HG03520 (cell line): ENCODE results near the gene NFE2L2.
"Not testable (repeated sequence)": the region's sequence is repeated elsewhere in the genome, so short reads cannot be mapped to it uniquely, and the experiment has no call there.

ENCODE experiments used
- ATAC-seq: cut with Tn5 transposase; IDR thresholded peaks from one replicate; pipeline ENCODE4 v1.9.1; 2021; ENCODE audit warnings: mild to moderate bottlenecking, moderate library complexity; ENCODE audit not compliant: unreplicated experiment

NFE2L2 gene

DNA sequence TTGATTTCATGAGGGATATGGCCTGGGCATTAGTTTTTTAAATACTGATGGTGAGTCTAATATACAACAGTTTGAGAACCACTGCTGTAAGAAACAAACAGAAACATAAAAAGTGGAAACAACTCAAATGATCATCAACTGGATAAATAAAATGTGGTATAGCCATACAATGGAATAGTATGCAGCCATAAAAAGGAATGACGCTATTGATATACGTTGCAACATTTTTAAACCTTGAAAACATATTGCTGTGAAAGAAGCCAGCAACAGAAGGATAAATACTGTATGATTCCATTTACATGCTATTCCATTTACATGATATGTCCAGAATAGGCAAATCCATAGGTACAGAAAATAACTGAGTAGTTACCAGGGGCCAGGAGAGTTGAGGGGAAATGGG is 6.5 kb downstream of the NFE2L2 start:
- ATAC-seq: no peak

DNA sequence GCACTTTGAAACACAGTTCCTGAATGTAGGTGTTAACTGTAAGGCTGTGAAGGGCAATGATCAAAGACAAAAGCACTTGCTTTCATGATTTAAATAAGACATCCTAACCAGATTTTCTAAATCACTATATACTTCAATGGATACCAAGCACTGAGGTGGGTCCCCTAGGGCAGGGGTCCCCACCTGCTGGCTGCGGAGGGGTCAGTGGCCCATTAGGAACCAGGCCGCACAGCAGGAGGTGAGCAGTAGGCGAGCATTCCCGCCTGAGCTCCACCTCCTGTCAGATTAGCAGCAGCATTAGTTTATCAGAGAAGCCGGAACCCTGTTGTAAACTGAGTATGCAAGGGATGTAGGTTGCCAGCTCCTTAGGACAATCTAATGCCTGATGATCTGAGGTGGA is 7.1 kb downstream of the NFE2L2 start:
- ATAC-seq: no peak

DNA sequence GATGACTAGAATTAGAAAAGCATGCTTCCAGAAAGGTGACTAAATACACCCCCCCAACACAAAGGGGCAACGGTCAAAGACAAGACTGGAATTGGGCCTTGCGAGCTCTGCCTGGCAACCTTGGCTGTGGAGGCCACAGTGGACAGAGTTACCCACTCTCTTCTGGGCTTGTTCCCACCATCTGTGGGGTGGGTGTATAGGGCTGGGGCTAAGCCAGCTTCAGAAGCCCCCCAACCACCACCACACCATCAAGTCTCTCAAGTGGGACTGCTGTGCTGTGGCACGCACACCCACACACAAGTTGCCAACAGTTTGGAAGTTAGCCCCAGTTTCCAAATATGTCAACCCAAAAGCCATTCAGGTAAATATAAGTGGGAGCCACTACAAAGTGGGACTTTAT is 7.8 kb downstream of the NFE2L2 start:
- ATAC-seq: no peak

DNA sequence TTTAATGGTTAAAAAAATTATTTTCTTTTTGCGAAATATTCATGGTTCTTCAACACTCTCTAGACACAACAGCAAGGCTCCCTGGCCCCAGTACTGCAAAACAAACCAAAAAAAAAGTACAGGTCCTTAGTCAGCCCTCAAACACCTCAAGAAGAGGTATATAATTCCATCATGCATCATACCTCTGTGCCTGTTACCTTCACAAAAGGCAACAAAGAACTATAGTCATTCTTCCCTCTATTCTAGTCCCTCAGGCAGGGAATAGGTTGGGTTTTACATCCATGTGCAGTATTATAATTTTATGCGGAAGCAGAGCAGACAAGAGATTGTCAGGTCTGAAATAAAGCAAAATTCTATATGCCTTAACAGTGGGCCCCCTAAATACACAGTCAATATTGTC is 8.5 kb downstream of the NFE2L2 start:
- ATAC-seq: no peak

DNA sequence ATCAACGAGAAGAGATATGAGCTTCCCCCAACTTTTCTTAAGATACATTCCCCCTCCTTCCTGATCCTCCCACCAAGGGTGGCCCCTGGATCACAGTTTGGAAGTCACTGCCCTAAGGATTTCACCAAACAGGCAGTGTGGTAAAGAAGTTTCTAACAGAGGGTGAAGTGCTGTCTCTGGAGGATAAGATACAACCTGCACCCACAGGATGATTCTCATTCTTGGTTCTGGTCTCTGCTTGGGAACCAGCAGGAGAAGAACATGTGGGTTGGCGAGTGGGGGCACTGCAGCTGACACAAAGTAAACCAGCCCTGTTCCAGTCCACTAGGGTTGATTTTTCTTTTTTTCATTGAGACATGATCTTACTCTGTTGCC is 9.3 kb downstream of the NFE2L2 start:
- no peak for ATAC-seq

DNA sequence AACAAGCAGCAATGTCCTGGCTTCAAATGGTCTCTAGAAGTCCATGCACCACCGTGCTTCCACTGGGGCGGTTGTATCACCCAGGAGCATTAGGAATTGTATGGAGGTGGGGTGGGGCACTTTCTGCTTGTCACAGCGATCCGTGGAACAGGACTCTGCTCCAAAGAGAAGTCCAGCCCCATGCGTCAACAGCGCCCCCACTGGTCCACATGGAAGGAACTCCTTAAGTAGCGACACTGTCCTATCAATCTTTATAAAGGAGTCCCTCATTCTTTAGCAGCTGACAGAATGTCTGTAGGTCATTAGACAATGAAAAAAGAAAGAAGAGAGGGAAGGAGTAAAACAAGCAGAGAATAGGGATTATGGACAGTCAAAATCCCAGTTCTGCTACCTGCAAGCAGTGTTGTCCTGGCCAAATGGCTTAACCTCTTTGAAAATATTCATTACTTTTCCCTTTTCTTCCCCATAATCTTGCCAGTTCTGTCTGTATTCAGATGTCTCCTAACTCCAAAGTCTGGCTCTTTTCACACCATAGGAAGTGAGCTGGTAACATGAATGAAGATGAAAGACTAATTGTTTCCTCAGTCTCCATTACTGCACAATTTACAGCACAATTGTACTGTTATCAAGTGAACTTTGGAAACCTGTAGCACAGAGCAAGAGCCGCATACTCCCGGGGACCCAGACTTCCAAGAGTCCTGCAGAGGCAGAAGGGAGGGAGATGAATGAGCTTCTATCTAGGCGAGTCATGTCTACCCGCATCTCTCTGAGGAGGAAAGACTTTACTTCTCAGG is 9.9 kb downstream of the NFE2L2 start:
- ATAC-seq: no peak

DNA sequence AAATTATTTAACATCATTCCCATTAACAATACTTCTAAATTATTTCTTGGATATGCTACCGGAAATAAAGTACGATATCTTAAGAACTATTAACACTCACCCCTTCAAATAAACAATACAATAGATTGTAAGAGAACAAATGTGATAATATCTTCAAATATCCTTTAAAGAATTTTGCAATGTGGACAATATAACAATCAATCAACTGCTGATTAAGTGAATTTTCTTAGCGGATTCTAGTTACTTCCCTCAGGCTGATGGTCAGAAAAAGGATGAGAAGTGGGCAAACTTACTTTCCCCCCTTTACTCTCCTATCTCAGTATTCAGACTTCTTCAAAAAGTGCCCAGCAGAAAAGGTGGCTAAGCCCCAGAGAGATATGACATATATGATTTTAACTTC is 10.8 kb downstream of the NFE2L2 start:
- no peak for ATAC-seq

DNA sequence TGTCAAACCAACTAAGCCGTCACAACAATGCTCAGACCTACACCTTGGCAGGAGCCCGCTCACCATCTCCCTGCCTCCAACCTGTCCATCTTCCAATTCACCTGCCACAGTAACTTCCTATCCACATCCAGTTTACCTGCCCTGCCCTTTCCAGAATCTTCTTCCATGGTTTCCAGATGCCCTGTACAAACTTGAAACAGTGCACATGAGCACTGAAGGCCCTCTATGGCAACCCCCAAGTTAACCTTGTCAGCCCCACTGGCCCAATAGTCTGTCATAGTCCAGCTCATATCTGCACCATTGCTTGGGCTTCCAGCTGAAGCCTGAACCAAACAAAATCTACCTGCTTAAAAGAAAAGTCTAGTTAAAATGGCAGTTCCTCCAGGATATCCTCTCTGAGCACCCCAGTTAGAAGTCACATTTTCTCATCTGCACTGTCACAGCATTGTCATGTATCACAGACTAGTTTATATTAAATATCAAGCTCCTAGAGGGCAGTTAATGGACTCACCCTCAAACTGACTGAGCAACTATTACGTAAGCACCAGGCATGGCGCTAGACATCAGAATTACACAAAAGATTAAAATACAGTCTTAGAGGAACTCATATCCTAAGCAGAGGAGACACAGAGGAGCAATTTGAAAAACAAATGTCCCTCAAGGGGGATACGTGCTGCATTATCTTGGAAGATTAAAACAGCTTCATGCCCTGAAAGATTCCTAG is 11.6 kb downstream of the NFE2L2 start:
- ATAC-seq: no peak

DNA sequence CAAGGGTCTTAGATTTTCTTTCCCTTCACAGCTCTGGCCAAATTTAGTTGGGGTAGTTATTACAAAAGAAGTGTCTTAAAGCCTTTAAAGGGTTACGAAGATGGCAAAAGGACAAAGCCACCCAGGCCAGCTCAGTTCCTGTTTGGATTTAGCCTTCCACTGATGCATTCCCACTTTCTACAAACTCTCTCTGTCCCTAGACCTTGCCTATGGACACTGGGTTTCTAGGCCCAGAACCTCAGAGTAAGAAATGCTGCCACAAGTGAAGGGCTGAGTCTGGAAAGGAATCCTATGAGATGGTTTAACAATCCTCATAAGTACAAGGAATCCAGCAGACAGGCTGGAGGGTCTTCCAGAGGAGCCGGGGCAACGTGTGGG is 13.4 kb downstream of the NFE2L2 start:
- no peak for ATAC-seq

DNA sequence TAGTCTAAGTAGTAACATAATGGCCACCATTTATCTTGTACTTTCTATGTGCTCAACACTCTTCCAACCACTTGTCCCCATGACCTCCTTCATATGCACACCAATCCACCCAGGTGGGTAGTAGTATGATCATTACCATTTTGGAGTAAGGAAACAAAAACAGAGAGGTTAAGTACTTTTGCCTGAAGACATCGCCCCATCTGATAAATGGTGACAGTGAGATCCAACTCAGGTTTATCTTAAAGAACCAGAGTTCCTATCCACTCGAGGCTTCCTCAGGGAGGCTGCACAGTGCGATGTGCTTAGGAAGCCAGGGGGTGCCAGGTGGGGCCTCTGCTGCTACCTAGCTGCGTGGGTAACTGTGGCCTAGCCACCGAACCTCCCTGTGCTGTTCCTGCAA is 14.1 kb downstream of the NFE2L2 start:
- no peak for ATAC-seq

DNA sequence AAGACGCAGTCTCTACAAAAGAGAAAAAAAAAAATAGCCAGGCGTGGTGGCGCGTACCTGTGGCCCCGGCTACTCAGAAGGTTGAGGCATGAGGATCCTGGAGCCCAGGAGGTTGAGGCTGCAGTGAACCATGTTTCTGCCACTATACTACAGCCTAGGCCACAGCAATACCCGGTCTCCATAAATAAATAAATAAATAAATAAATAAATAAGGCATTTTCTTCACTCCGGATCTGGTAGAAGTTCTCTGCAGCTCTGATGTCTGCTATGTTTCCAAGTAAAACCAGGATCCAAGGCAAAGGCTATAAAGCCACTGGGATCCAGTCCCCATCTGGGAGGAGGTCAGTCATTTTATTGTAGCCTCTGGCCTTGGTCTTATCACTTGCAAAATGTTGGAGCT is 15.5 kb downstream of the NFE2L2 start:
- no peak for ATAC-seq

DNA sequence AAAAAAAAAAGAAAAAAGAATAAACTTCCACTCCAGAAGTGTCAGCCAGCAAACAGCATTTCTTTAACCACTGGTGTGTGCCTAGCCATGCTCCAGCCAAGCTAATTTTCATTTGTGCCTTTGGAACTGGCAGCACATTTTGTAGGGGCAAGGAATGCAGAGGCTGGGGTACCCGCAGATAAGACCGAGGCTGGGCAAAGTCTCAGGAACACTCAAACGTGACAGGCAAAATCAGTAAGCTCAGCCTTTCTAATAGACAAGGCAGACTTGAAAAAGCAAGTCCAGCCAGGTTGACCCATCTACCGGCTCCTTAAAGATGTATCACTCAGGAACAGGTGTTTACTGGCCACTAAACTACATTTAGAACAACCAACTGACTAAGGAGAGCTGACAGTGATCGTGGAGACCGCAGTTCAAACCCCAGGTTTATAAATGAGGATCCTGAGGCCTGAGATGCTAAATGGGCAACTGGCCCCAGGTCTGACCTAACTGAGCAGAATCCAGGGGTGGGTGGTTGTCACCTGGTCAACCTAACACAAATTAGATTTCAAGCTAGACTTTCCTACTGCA is 16.7 kb downstream of the NFE2L2 start:
- no peak for ATAC-seq

DNA sequence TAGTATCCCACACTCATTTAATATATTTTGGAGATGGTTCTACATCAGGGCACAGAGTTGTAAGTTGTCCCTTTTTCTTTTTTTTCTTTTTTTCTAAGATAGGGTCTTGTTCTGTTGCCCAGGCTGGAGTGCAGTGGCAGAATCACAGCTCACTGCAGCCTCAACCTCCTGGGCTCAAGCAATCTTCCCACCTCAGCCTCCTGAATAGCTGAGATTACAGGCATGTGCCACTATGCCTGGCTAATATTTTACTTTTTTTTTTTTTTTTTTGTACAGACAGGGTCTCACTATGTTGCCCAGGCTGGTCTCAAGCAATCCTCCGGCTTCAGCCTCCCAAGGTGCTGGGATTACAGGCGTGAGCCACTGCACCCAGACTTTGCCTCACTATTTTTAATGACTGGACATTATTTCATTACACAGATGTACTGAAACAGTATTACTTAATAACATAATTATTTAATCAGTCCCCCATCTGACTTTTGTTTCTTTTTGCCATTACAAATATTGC is 17.9 kb downstream of the NFE2L2 start:
- not testable (repeated sequence) for ATAC-seq

DNA sequence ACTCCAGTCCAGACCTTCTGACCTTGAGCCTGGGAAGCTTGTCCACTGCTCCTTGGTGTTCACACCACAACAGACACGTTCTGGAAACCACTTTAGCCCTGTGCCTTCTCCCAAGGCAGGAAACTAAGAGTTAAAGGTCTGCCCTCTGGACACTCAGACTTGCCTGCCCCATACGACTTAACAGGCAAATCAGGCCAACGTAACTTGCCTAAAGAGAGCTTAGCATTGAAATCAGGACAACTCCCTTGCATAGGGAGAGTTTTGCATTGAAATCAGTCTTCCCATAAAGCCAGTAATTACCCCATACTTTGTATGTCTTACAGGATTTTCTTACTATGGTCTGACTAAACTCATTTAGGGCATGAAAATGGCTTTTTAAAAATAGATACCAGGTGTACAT is 18.5 kb downstream of the NFE2L2 start:
- ATAC-seq: no peak

DNA sequence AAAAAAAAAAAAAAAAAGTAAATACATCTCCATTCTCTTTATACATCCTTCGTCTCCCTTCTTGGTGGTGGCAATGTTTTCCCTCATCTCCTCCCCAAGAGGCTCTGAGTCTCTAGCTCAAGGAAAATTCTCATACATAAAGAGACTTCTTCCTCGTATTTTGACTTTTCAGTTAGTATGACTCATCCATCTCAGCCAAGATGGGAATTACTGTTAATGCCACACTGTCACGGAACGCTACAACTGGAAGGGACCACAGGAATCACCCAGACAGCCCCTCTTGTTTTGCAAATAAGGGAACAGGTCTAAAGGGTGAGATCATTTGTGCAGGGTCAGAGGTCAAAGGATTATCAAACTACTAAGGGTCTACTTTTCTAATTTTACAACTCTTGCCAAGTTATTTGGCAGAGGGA is 19.5 kb downstream of the NFE2L2 start:
- no peak for ATAC-seq

DNA sequence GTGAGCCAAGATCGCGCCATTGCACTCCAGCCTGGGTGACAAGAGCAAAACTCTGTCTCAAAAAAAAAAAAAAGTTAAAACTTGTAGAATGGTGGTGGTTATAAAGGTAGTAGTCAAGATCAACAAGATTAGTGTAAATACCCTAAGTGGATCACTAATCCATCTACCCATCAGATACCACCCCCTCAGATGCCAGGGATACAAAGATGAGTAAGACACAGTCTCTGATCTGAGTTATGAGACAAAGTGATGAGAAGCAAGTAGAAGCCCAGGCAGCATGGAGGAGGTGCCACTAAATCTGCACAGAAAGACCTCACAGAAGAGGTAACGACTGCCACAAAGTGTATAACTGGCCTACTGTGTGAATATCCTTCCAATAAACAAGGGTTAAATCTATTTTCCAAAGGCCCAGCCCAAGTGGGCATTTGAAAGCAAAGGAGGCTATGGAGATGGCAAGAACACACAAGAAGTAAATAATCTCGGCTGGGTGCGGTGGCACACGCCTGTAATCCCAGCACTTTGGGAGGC is 20.2 kb downstream of the NFE2L2 start:
- ATAC-seq: no peak

DNA sequence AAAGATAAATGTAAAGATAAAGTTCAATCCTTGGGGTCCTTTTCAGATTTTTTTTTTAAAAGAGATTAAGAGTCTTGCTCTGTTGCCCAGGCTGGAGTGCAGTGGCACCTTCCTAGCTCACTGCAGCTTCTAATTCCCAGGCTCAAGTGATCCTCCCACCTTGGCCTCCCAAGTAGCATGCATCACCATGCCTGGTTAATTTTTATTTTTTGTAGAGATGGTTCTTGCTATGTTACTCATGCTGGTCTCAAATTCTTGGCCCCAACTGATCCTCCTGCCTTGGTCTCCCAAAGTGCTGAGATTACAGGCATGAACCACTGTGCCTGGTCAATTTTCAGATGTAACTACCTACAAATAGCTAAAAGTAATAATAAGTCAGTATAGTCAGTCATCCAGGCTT is 21.1 kb downstream of the NFE2L2 start:
- ATAC-seq: no peak

DNA sequence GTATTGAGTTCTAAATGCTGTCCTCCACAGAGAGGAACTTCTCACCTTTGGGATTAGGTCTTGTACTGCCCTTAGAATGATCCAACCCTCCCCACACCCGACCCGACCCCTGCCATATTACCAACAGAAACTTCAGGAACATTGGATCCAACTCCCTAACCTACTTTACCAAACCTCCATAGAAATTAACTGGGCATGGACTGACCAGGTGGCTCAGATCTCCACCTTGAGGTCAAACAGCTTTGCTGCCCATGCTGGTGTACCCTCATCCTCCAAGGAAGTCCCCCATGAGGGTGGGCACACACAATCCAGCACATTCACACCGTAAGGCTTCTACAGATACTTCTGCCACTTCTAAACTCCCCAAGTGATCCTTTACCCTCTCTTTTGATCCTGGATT is 21.5 kb downstream of the NFE2L2 start:
- ATAC-seq: no peak

DNA sequence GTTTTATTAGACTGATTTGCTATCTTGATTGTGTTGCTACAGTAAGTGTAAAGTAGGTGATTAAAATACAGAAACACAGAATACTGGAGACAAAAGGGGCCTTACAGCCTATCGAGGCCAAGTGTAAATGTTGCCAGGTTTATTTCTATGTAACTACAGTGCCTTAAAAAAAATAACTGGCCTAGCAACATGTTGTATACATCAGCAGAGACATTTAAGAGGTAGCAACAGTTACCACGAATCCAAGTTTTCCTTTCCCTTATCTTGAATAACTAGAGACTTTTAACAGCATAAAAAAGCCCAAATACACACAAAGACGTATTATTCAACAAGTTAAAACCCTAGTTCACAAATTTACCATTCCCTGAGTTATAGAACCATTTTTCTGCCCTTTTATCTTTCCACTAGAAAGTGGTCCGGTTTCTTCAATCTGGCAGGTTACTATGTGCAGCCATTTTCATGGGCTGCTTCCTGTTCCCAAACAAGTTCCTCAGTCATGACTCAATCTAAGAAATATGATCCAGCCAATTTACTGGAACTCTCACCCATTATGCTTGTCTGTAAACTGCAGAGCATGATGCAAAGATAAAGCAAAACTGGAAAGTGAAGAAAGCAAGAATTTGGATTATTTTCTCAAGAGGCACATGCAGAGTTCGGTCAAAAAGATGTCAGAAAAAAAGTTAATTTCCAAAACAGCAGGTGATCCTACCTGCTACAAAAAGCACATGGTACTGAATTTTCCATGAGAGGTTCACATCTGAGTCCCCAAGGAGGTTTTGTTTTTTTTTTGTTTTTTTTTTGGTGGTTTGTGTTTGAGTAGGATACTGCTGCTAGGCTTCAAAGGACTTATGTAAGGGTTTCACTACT is 22.2 kb downstream of the NFE2L2 start:
- no peak for ATAC-seq

DNA sequence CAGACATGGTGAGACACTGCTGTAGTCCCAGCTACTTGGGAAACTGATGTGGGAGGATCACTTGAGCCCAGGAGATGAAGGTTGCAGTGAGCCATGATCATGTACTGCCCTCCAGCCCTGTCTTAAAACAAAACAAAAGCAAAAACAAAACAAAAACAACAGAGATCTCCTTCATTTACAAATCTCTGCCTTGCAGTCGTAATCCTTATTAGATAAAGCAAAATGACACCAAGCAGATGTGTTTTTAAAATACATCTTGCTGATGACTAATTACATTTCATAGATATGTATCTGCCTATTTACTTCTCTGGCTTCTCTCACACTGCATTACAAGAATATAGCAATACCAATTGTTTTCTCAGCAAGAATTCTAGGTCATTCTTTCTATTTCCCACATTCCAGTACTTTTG is 22.8 kb downstream of the NFE2L2 start:
- ATAC-seq: no peak
